Fibroblast of lung (primary cell): ENCODE measurements around the gene SEPTIN8. TPM values are rescaled to one million over a fixed set of nuclear protein-coding genes. Genes with fewer than 3 reads are reported as not detected.

ENCODE experiments used
- DNase-seq, 2 donors: peaks; one replicate each; pipeline versions ENCODE4 v3.0.0 to v3.0.0-alpha.2; 2010; ENCODE audit warnings: low read depth in 2 of 2
- H2AFZ ChIP-seq: 2 replicates; pipeline ENCODE4 v1.5.1; 2012; ENCODE audit warnings: low read length, control low read depth, inconsistent platforms
- H3K27ac ChIP-seq: 2 replicates; pipeline ENCODE4 v1.5.1; 2011; ENCODE audit warnings: low read length, control low read depth; ENCODE audit not compliant: insufficient read depth
- H3K27me3 ChIP-seq: 2 replicates; pipeline ENCODE4 v1.5.1; 2011; ENCODE audit warnings: mild to moderate bottlenecking, low read length; ENCODE audit not compliant: control insufficient read depth, insufficient read depth
- H3K36me3 ChIP-seq: 2 replicates; pipeline ENCODE4 v1.5.1; 2011; ENCODE audit warnings: low read length; ENCODE audit not compliant: control insufficient read depth, insufficient read depth
- H3K4me1 ChIP-seq: 2 replicates; pipeline ENCODE4 v1.5.1; 2011; ENCODE audit warnings: low read length; ENCODE audit not compliant: control insufficient read depth, insufficient read depth; ENCODE audit errors: extremely low read depth
- H3K4me2 ChIP-seq: 2 replicates; pipeline ENCODE4 v1.5.1; 2011; ENCODE audit warnings: low read length, control low read depth; ENCODE audit not compliant: insufficient read depth; ENCODE audit errors: extremely low read depth
- H3K4me3 ChIP-seq, 4 experiments: fragments of 200-600 bp in 1 of 4; sonication (generic) in 1 of 4; replicated peaks in 1 of 4; 2 replicates each; pipeline ENCODE4 v1.5.1; 2011 to 2016; ENCODE audit warnings: low read length in 4 of 4, low read depth in 3 of 4, mild to moderate bottlenecking in 3 of 4, control low read depth in 2 of 4, inconsistent platforms in 1 of 4, mixed read lengths in 1 of 4; ENCODE audit not compliant: insufficient read depth in 1 of 4; ENCODE audit errors: control extremely low read depth in 1 of 4
- H3K79me2 ChIP-seq: 2 replicates; pipeline ENCODE4 v1.5.1; 2012; ENCODE audit warnings: mild to moderate bottlenecking, low read length, inconsistent platforms; ENCODE audit not compliant: control insufficient read depth, insufficient read depth
- H3K9ac ChIP-seq: 2 replicates; pipeline ENCODE4 v1.5.1; 2011; ENCODE audit warnings: mild to moderate bottlenecking, low read length, control low read depth; ENCODE audit not compliant: insufficient read depth
- H3K9me3 ChIP-seq: 2 replicates; pipeline ENCODE4 v1.5.1; 2012; ENCODE audit warnings: low read depth, low read length; ENCODE audit not compliant: control insufficient read depth, insufficient read depth
- H4K20me1 ChIP-seq: 2 replicates; pipeline ENCODE4 v1.5.1; 2011; ENCODE audit warnings: low read length; ENCODE audit not compliant: control insufficient read depth, insufficient read depth; ENCODE audit errors: extremely low read depth
- EZH2 ChIP-seq: IDR thresholded peaks from 2 replicates; pipeline ENCODE4 v1.5.1; 2012; ENCODE audit warnings: low read length, control low read depth, mild to moderate bottlenecking; ENCODE audit errors: missing control alignments
- polyA plus RNA-seq, 2 donors: library from polyadenylated mRNA; depleted of rRNA in 1 of 2; stranded (reverse) in 1 of 2; unstranded in 1 of 2; fragments of >200 nt; gene quantifications; 2 replicates each; pipeline ENCODE4 v1.2.1, GENCODE V29; 2011 to 2012; ENCODE audit warnings: missing spikeins in 1 of 2
- total RNA-seq: library from RNA; depleted of rRNA; stranded (reverse); fragments of >200 nt; gene quantifications from 2 replicates; pipeline ENCODE4 v1.2.1, GENCODE V29; 2014
- TF ChIP-seq, protein P1 (sequence below), 2 donors: IDR thresholded peaks in 1 of 2; conservative IDR thresholded peaks in 1 of 2; 1 replicate in 1 of 2; 2 replicates in 1 of 2; pipeline ENCODE4 v1.5.1; 2011 to 2012; ENCODE audit warnings: low read length in 2 of 2, control low read depth in 1 of 2, inconsistent platforms in 1 of 2, low read depth in 1 of 2, mild to moderate bottlenecking in 1 of 2

The SEPTIN8 gene
- total and polyA plus RNA-seq, 2 donors (not counting 1 experiment from before 2014, with no cell fraction given) = 62.1 to 64.2 TPM

DNA sequence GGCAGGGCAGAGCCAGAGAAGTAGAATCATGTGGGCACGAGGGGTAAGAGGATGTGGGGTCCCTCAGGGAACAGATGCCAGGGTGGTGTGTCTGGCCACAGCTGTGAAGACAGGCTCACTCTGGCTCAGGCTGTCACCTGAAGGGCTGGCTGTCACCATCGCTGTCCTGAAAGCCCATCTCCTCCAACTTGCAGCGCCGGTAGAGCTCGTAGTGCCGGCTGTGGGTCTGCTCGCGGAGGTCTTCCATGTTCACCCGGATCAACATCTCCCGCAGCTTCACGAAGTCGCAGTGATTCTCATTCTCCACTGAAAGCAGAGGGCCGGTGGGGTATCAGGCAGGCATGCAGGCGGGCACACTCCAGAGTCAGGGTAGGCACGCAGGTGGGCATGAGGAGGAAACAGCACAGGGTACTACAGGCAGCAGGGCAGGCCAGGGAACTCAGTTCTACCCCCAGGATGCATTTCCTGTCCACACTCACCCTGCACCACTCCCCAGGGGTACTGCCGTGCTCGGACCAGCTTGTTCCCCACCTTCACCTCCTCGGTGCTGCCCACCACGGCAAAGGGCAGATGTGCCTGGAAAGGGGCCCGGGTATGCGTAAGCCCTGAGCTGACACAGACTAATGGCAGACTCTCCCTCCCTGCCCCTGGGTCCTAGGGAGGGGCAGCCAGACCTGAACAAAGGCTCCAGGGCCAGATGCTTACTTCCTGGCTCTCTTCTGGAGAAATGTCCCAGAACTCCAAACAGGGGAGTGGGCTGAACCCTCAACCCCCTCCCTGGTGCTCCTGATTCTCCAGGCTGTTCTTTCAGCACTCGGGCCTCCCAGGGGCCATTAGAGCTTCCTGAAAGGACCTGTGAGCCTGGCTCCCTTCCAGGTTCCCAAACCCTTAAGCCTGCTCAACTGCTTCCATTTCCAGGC lies 15.5 kb downstream of the SEPTIN8 start:
- H3K27me3 ChIP-seq = no peaks in the 10 kb centered on the region
- H2AFZ ChIP-seq = no peak overlapping the region
- TF ChIP-seq, protein P1, sequence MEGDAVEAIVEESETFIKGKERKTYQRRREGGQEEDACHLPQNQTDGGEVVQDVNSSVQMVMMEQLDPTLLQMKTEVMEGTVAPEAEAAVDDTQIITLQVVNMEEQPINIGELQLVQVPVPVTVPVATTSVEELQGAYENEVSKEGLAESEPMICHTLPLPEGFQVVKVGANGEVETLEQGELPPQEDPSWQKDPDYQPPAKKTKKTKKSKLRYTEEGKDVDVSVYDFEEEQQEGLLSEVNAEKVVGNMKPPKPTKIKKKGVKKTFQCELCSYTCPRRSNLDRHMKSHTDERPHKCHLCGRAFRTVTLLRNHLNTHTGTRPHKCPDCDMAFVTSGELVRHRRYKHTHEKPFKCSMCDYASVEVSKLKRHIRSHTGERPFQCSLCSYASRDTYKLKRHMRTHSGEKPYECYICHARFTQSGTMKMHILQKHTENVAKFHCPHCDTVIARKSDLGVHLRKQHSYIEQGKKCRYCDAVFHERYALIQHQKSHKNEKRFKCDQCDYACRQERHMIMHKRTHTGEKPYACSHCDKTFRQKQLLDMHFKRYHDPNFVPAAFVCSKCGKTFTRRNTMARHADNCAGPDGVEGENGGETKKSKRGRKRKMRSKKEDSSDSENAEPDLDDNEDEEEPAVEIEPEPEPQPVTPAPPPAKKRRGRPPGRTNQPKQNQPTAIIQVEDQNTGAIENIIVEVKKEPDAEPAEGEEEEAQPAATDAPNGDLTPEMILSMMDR (conservative IDR thresholded peaks at IDR 0.05 in 1 of 2, IDR thresholded peaks at IDR 0.05 in 1 of 2; ENCODE audit: low read depth in 1 of 2, low read length in 2 of 2) = no peak
- no peak for TF ChIP-seq EZH2
- H4K20me1 ChIP-seq = no peaks in the 10 kb centered on the region
- peaks cover 28% of the 10 kb centered on the region for H3K36me3 ChIP-seq
- no peak overlapping the region for H3K9ac ChIP-seq
- H3K79me2 ChIP-seq = peaks cover 9% of the 10 kb centered on the region
- H3K4me2 ChIP-seq = no peak overlapping the region
- H3K4me1 ChIP-seq = no peaks in the 10 kb centered on the region
- H3K9me3 ChIP-seq = no peaks in the 10 kb centered on the region
- DNase-seq = no peak
- no peak overlapping the region for H3K4me3 ChIP-seq
- no peak overlapping the region for H3K27ac ChIP-seq

DNA sequence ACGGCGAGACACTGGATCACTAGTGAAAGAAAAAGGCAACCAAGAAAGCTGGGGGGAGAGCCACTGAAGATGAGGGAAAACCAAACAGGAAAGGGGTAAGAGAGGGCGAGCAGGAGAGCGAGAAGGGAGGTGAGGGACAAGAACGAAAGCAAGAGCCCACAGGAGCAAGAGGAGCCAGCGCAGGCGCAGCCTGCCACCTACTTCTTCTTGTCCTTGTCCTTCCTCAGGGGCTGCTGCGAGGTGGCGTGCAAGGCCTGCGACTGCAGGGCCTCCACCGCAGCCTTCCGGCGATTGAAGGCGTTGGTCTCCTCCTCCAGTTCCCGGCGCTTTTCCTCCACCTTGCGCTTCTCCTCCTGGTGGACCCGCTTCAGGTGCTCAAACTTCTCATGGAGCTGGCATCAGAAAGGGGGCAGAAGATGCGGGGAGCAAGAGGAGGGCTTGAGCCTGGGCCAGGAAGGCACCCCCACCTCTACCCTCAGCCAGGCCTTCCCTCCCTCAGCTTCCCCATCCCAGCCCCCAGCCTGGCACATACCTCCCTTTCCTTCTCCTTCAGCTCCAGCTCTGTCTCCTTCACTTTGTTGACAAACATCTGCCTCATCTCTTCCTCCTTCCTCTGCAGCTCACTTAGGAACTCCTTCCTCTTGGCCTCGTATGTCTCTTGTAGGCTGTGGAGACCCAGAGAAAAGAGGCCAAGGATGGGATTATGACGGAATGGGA lies 16.3 kb downstream of the SEPTIN8 start:
- no peak overlapping the region for H3K4me2 ChIP-seq
- DNase-seq = no peak
- H4K20me1 ChIP-seq = no peaks in the 10 kb centered on the region

DNA sequence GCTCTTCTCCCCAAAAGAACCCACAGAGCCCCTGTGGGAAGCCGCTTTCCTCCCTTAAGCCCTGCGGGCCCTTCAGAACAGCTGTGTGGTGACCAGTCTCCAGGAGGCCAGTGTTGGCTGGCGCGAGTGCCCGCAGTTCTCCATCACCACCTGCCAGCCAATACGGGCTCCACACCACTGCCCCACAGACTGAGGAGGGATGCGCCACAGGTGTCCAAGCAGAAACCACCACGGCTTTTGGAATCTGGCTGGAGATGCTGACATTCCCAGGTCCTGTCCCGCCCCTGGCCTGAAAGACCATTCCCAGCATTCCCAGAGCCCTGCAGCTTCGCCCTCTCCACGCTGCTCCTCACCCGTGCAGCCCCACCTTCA lies 17.0 kb downstream of the SEPTIN8 start:
- Histone ChIP-seq H3K27me3 (no peaks in the 10 kb centered on the region), H3K27ac (no peak overlapping the region), H2AFZ (no peak overlapping the region), H3K4me1 (no peaks in the 10 kb centered on the region), H3K4me3 (no peak overlapping the region), H3K9me3 (no peaks in the 10 kb centered on the region), H3K79me2 (no peaks in the 10 kb centered on the region), H3K9ac (no peak overlapping the region), H3K36me3 (peaks cover 28% of the 10 kb centered on the region), H4K20me1 (no peaks in the 10 kb centered on the region), H3K4me2 (no peak overlapping the region)
- TF ChIP-seq, protein P1 (conservative IDR thresholded peaks at IDR 0.05 in 1 of 2, IDR thresholded peaks at IDR 0.05 in 1 of 2; ENCODE audit: low read depth in 1 of 2, low read length in 2 of 2) = no peak
- no peak for TF ChIP-seq EZH2
- DNase-seq = no peak

More for the DNA sequence above, 16.3 kb downstream of the SEPTIN8 start:
- Histone ChIP-seq H3K36me3 (peaks cover 28% of the 10 kb centered on the region), H2AFZ (no peak overlapping the region), H3K79me2 (peaks cover 2% of the 10 kb centered on the region), H3K27ac (no peak overlapping the region), H3K9me3 (no peaks in the 10 kb centered on the region), H3K27me3 (no peaks in the 10 kb centered on the region), H3K4me1 (no peaks in the 10 kb centered on the region), H3K4me3 (no peak overlapping the region), H3K9ac (no peak overlapping the region)
- TF ChIP-seq EZH2 = no peak
- TF ChIP-seq, protein P1 (conservative IDR thresholded peaks at IDR 0.05 in 1 of 2, IDR thresholded peaks at IDR 0.05 in 1 of 2; ENCODE audit: low read depth in 1 of 2, low read length in 2 of 2) = no peak
